GM21367 (cell line): ENCODE measurements around the gene CPLANE2.

Source experiments
- ATAC-seq: cut with Tn5 transposase; IDR thresholded peaks from one replicate; pipeline ENCODE4 v1.9.1; 2021; ENCODE audit not compliant: unreplicated experiment

The CPLANE2 gene

GRCh38 chr1:16191916-16192546, 45.0 kb downstream of the CPLANE2 start:
- no peak for ATAC-seq

GRCh38 chr1:16191309-16191708, 45.7 kb downstream of the CPLANE2 start:
- no peak for ATAC-seq

GRCh38 chr1:16189921-16190621, 46.9 kb downstream of the CPLANE2 start:
- no peak for ATAC-seq

- ATAC-seq: no peak
Measured at GRCh38 chr1:16189003-16189402, 48.0 kb downstream of the CPLANE2 start.

GRCh38 chr1:16187748-16188401, 49.1 kb downstream of the CPLANE2 start:
- no peak for ATAC-seq

- no peak for ATAC-seq
Measured at GRCh38 chr1:16186655-16187235, 50.2 kb downstream of the CPLANE2 start.

- ATAC-seq: no peak
Measured at GRCh38 chr1:16184557-16185303, 52.3 kb downstream of the CPLANE2 start.

- ATAC-seq: no peak
Measured at GRCh38 chr1:16183765-16184556, 53.0 kb downstream of the CPLANE2 start.

GRCh38 chr1:16183179-16183578, 53.8 kb downstream of the CPLANE2 start:
- no peak for ATAC-seq

- no peak for ATAC-seq
Measured at GRCh38 chr1:16181887-16182719, 54.9 kb downstream of the CPLANE2 start.
